K562 (cell line): ENCODE data around the gene AGR2.

ENCODE experiments used
- EZH2 ChIP-seq: IDR thresholded peaks from 2 replicates; pipeline ENCODE4 v1.6.1; 2012; ENCODE audit warnings: low read depth, mild to moderate bottlenecking, inconsistent platforms, low read length, borderline replicate concordance
- MED1 ChIP-seq: sonication (generic); formaldehyde crosslinking; IDR thresholded peaks from 2 replicates; pipeline ENCODE4 v1.8.1; 2023; ENCODE audit warnings: missing genetic modification reagents, borderline replicate concordance
- NR2C2 ChIP-seq, 2 experiments: fragments of 200-800 bp in 1 of 2; sonication (Bioruptor generic) in 1 of 2; sonication (generic) in 1 of 2; formaldehyde crosslinking in 1 of 2; IDR thresholded peaks; 2 replicates each; pipeline versions ENCODE4 v1.6.1 to v1.8.0; 2016 to 2022; ENCODE audit warnings: mild to moderate bottlenecking in 1 of 2, missing compliant biosample characterization in 1 of 2, missing genetic modification characterization in 1 of 2, missing genetic modification reagents in 1 of 2
- PCBP2 ChIP-seq: fragments of 200-400 bp; formaldehyde crosslinking; IDR thresholded peaks from 2 replicates; pipeline ENCODE4 v1.6.1; 2018; ENCODE audit warnings: low read length, low read depth, mild to moderate bottlenecking, moderate library complexity; ENCODE audit not compliant: poor library complexity, severe bottlenecking
- PREB ChIP-seq: sonication (generic); formaldehyde crosslinking; IDR thresholded peaks from 2 replicates; pipeline ENCODE4 v1.8.1; 2023; ENCODE audit warnings: mild to moderate bottlenecking, missing genetic modification reagents
- REST ChIP-seq, 2 experiments: fragments of 450-650 bp; formaldehyde crosslinking in 1 of 2; IDR thresholded peaks; 2 replicates each; pipeline versions ENCODE4 v1.4.0 to v1.6.1; 2014 to 2020; ENCODE audit warnings: mild to moderate bottlenecking in 2 of 2, borderline replicate concordance in 1 of 2, low read depth in 1 of 2
- ZBTB7A ChIP-seq: IDR thresholded peaks from 2 replicates; pipeline ENCODE4 v1.6.1; 2011; ENCODE audit warnings: low read depth, mild to moderate bottlenecking, low read length, moderate library complexity, borderline replicate concordance; ENCODE audit not compliant: control insufficient read depth
- TF ChIP-seq, protein P1 (sequence below), 3 experiments: IDR thresholded peaks in 2 of 3; conservative IDR thresholded peaks in 1 of 3; 2 replicates each; pipeline ENCODE4 v1.5.1; 2011 to 2012; ENCODE audit warnings: low read length in 3 of 3, mild to moderate bottlenecking in 3 of 3, control low read depth in 2 of 3, improper control_type of control experiment in 1 of 3, inconsistent platforms in 1 of 3, low read depth in 1 of 3, mixed read lengths in 1 of 3, moderate library complexity in 1 of 3; ENCODE audit not compliant: insufficient read depth in 2 of 3

DNA sequence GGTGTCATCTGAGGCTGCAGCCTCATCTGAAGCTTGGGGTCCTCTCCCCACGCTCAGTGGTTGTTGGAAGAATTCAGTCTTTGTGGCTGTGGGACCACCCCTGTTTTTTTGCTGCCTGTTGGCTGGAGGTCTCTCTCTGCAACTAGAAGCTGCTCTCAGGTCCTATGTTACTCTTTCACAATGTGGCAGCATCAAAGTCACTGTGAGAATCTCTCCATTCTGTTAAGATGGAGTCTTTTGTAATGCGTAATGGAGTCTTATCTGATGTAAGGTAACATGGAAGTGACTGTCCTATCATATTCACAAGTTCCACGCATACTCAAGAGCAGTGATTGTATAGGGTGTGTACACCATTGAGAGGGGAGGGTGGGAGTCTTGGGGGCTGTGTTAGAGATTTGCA lies 26.3 kb downstream of the AGR2 start:
- no peak for TF ChIP-seq MED1 (CRISPR knock-in tag)
- no peak for TF ChIP-seq PREB (CRISPR knock-in tag)
- no peak for TF ChIP-seq PCBP2
- no peak for TF ChIP-seq REST (IDR thresholded peaks at IDR 0.05; ENCODE audit: borderline replicate concordance)
- TF ChIP-seq REST (CRISPR knock-in tag; IDR thresholded peaks at IDR 0.05; ENCODE audit: low read depth) = no peak
- no peak for TF ChIP-seq EZH2
- TF ChIP-seq, protein P1, sequence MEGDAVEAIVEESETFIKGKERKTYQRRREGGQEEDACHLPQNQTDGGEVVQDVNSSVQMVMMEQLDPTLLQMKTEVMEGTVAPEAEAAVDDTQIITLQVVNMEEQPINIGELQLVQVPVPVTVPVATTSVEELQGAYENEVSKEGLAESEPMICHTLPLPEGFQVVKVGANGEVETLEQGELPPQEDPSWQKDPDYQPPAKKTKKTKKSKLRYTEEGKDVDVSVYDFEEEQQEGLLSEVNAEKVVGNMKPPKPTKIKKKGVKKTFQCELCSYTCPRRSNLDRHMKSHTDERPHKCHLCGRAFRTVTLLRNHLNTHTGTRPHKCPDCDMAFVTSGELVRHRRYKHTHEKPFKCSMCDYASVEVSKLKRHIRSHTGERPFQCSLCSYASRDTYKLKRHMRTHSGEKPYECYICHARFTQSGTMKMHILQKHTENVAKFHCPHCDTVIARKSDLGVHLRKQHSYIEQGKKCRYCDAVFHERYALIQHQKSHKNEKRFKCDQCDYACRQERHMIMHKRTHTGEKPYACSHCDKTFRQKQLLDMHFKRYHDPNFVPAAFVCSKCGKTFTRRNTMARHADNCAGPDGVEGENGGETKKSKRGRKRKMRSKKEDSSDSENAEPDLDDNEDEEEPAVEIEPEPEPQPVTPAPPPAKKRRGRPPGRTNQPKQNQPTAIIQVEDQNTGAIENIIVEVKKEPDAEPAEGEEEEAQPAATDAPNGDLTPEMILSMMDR (IDR thresholded peaks at IDR 0.05 in 2 of 3, conservative IDR thresholded peaks at IDR 0.05 in 1 of 3; ENCODE audit: insufficient read depth in 2 of 3, low read depth in 1 of 3, low read length in 3 of 3) = no peak
- no peak for TF ChIP-seq ZBTB7A
- TF ChIP-seq NR2C2 (CRISPR knock-in tag; IDR thresholded peaks at IDR 0.05) = no peak
- TF ChIP-seq NR2C2 (tag; IDR thresholded peaks at IDR 0.05) = no peak
